PC-3 (cell line): ENCODE data around the gene FSTL4.

Source experiments
- CTCF ChIP-seq: fragments of 300-600 bp; sonication (generic); conservative IDR thresholded peaks from 2 replicates; pipeline ENCODE4 v1.5.1; 2017; ENCODE audit warnings: antibody characterized with exemption, low read depth, mild to moderate bottlenecking, low read length
- EZH2 ChIP-seq: fragments of 300-600 bp; sonication (generic); IDR thresholded peaks from one replicate; pipeline ENCODE4 v1.6.1; 2017; ENCODE audit warnings: antibody characterized with exemption, mild to moderate bottlenecking, low read length; ENCODE audit not compliant: unreplicated experiment

GRCh38 chr5:133251296-133252132 is 360.8 kb downstream of the FSTL4 start:
- TF ChIP-seq EZH2 (no peak), CTCF (no peak)
